GM12878 (cell line): Measurements from ENCODE around the gene BIK. TPM values are rescaled to one million over a fixed set of nuclear protein-coding genes. Genes with fewer than 3 reads are reported as not detected.

Experiments
- ATAC-seq: fragments of 200-7000 bp; cut with Tn5 transposase; 3 replicates; pipeline ENCODE4 v1.9.1; 2020; ENCODE audit warnings: mild to moderate bottlenecking, moderate library complexity
- BruUV-seq: library from RNA; stranded (reverse); fragments of 400-500 nt; replicated peaks from 2 replicates; lab custom pipeline; 2021; lab: Mats Ljungman, UMichigan
- CTCF ChIA-PET: fragments of 300-600 bp; sonication (Branson Sonifier 250); formaldehyde crosslinking; extraction: SDS; loops from one replicate; lab custom pipeline; 2021; ENCODE audit warnings: inconsistent platforms; lab: Yijun Ruan, JAX
- POLR2A ChIA-PET: fragments of 350-600 bp; formaldehyde crosslinking; extraction: SDS; loops from one replicate; lab custom pipeline; 2021; ENCODE audit warnings: inconsistent platforms; lab: Charles Lee
- RAD21 ChIA-PET: fragments of 300-600 bp; sonication (Branson Sonifier 250); formaldehyde crosslinking; loops from one replicate; lab custom pipeline; 2023; ENCODE audit warnings: antibody characterized with exemption; ENCODE audit not compliant: unreplicated experiment; lab: Charles Lee
- SMC1A ChIA-PET: fragments of 300-600 bp; sonication (Branson Sonifier 250); formaldehyde crosslinking; loops from one replicate; lab custom pipeline; 2023; ENCODE audit not compliant: unreplicated experiment, uncharacterized antibody; lab: Charles Lee
- DNase-seq: peaks from one replicate; pipeline ENCODE4 v3.0.0-alpha.2; 2011; ENCODE audit warnings: low read depth, low spot score
- FAIRE-seq: peaks from 3 replicates; lab custom pipeline; 2011; peaks lifted over from hg19 to GRCh38; lab: Jason Lieb, UNC
- H2AFZ ChIP-seq: 2 replicates; pipeline ENCODE4 v1.6.0; 2011; ENCODE audit warnings: low read depth, low read length, control low read depth; ENCODE audit not compliant: control insufficient read depth
- H3K27ac ChIP-seq: 2 replicates; pipeline ENCODE4 v1.5.1; 2011; ENCODE audit warnings: control low read depth; ENCODE audit not compliant: control insufficient read depth, insufficient read depth
- H3K27me3 ChIP-seq, 2 experiments: replicated peaks in 1 of 2; 2 replicates each; pipeline versions ENCODE4 v1.6.0 to v1.6.1; 2011; ENCODE audit warnings: low read length in 1 of 2; ENCODE audit not compliant: control insufficient read depth in 2 of 2, insufficient read depth in 2 of 2
- H3K36me3 ChIP-seq, 2 experiments: 2 replicates each; pipeline ENCODE4 v1.5.1; 2011; ENCODE audit warnings: low read length in 1 of 2; ENCODE audit not compliant: control insufficient read depth in 2 of 2, insufficient read depth in 2 of 2
- H3K4me1 ChIP-seq: 2 replicates; pipeline ENCODE4 v1.6.1; 2011; ENCODE audit warnings: mild to moderate bottlenecking, low read length, moderate library complexity, mixed read lengths; ENCODE audit not compliant: control insufficient read depth, insufficient read depth
- H3K4me2 ChIP-seq: 2 replicates; pipeline ENCODE4 v1.6.0; 2011; ENCODE audit warnings: control low read depth; ENCODE audit not compliant: control insufficient read depth, insufficient read depth
- H3K4me3 ChIP-seq: fragments of 200-600 bp; sonication (generic); 2 replicates; pipeline ENCODE4 v1.5.1; 2016
- H3K79me2 ChIP-seq: 2 replicates; pipeline ENCODE4 v1.6.0; 2011; ENCODE audit warnings: low read length; ENCODE audit not compliant: control insufficient read depth, insufficient read depth
- H3K9ac ChIP-seq: 2 replicates; pipeline ENCODE4 v1.8.0; 2011; ENCODE audit warnings: low read length, control low read depth, mixed read lengths; ENCODE audit not compliant: control insufficient read depth, insufficient read depth
- H3K9me3 ChIP-seq: replicated peaks from 3 replicates; pipeline ENCODE4 v1.5.1; 2011; ENCODE audit warnings: mild to moderate bottlenecking, low read length; ENCODE audit not compliant: control insufficient read depth, insufficient read depth
- H4K20me1 ChIP-seq: 2 replicates; pipeline ENCODE4 v1.6.0; 2011; ENCODE audit not compliant: control insufficient read depth, insufficient read depth
- ATF7 ChIP-seq: fragments of 450-650 bp; IDR thresholded peaks from 2 replicates; pipeline ENCODE4 v1.6.1; 2016; ENCODE audit warnings: low read depth, mild to moderate bottlenecking
- BCL3 ChIP-seq: IDR thresholded peaks from 2 replicates; pipeline ENCODE4 v1.6.1; 2011; ENCODE audit warnings: borderline replicate concordance, low read depth, mild to moderate bottlenecking, moderate library complexity, low read length; ENCODE audit not compliant: insufficient read depth, poor library complexity, severe bottlenecking
- DPF2 ChIP-seq: fragments of 450-650 bp; IDR thresholded peaks from 2 replicates; pipeline ENCODE4 v1.6.1; 2017; ENCODE audit warnings: mild to moderate bottlenecking
- HCFC1 ChIP-seq: fragments of 150-350 bp; IDR thresholded peaks from 2 replicates; pipeline ENCODE4 v1.6.1; 2014; ENCODE audit warnings: low read length
- IRF3 ChIP-seq: fragments of 450-650 bp; IDR thresholded peaks from 2 replicates; pipeline ENCODE4 v1.6.1; 2014; ENCODE audit warnings: mild to moderate bottlenecking
- KDM1A ChIP-seq: fragments of 200-600 bp; sonication (generic); IDR thresholded peaks from 2 replicates; pipeline ENCODE4 v1.6.1; 2016; ENCODE audit warnings: borderline replicate concordance
- MEF2A ChIP-seq: IDR thresholded peaks from 2 replicates; pipeline ENCODE4 v1.6.1; 2011; ENCODE audit warnings: low read depth, mild to moderate bottlenecking, low read length, moderate library complexity; ENCODE audit not compliant: insufficient read depth
- MLLT1 ChIP-seq: fragments of 450-650 bp; IDR thresholded peaks from 2 replicates; pipeline ENCODE4 v1.6.1; 2016; ENCODE audit warnings: mild to moderate bottlenecking
- PKNOX1 ChIP-seq: fragments of 450-650 bp; IDR thresholded peaks from 2 replicates; pipeline ENCODE4 v1.6.1; 2016; ENCODE audit warnings: mild to moderate bottlenecking
- RBBP5 ChIP-seq: fragments of 200-600 bp; sonication (generic); conservative IDR thresholded peaks from 2 replicates; pipeline ENCODE4 v1.6.1; 2016
- SIX5 ChIP-seq: IDR thresholded peaks from 2 replicates; pipeline ENCODE4 v1.6.1; 2011; ENCODE audit warnings: mild to moderate bottlenecking, low read depth, low read length, moderate library complexity; ENCODE audit not compliant: severe bottlenecking
- ZBTB4 ChIP-seq: fragments of 450-650 bp; formaldehyde crosslinking; IDR thresholded peaks from 2 replicates; pipeline ENCODE4 v1.4.0; 2022; ENCODE audit warnings: mild to moderate bottlenecking, moderate library complexity
- ZNF207 ChIP-seq: fragments of 450-650 bp; IDR thresholded peaks from 2 replicates; pipeline ENCODE4 v1.6.1; 2014; ENCODE audit warnings: antibody characterized with exemption, mild to moderate bottlenecking, borderline replicate concordance
- ZNF24 ChIP-seq: fragments of 450-650 bp; IDR thresholded peaks from 2 replicates; pipeline ENCODE4 v1.6.1; 2017; ENCODE audit warnings: antibody characterized with exemption, mild to moderate bottlenecking
- WGBS: methylation state at CpG from one replicate; pipeline ENCODE4 v1.1.6; 2016; ENCODE audit warnings: low lambda C conversion rate; ENCODE audit not compliant: insufficient replicate concordance, insufficient coverage; ENCODE audit errors: missing lambda C conversion rate; 5-methylcytosine and 5-hydroxymethylcytosine counted together
- in situ Hi-C: fragments of 300-500 bp; cut with MboI; formaldehyde crosslinking; loops from 9 replicates; pipeline ENCODE4 v1.14.3; 2018; ENCODE audit warnings: mixed read lengths
- intact Hi-C: fragments of 100-400 bp; cut with micrococcal nuclease; formaldehyde crosslinking; loops from one replicate; pipeline ENCODE4 v1.14.2; 2022; ENCODE audit not compliant: unreplicated experiment
- polyA plus RNA-seq, 11 experiments: library from polyadenylated mRNA; depleted of rRNA in 4 of 11; unstranded in 6 of 11; stranded (reverse) in 5 of 11; fragments of >200 nt; fragmentation: Nextera tagmentation in 4 of 11; fragmentation: Illumina TruSeq in 1 of 11; extraction: Ambion mirVana in 4 of 11; extraction: Trizol in 1 of 11; gene quantifications; 1 replicate in 1 of 11; 2 replicates in 10 of 11; pipeline versions ENCODE4 v1.2.1 to v1.2.3, GENCODE V29; 2011 to 2016; ENCODE audit warnings: inconsistent platforms in 2 of 11, missing spikeins in 2 of 11, low read depth in 1 of 11
- total RNA-seq, 4 experiments: library from RNA; depleted of rRNA in 3 of 4; stranded (reverse); fragments of >200 nt in 3 of 4; fragmentation: Illumina TruSeq in 1 of 4; extraction: Trizol in 1 of 4; gene quantifications; 2 replicates each; pipeline versions ENCODE4 v1.2.1 to v1.2.3, GENCODE V29; 2013 to 2021

Gene BIK
- total and polyA plus RNA-seq, 10 of the 15 experiments (the other 5 are each of a cell fraction or from before 2014, with no cell fraction given), result 0.33 to 9.8 (median 3.9) TPM

GRCh38 chr22:43094551-43094950 is 16.0 kb upstream of the BIK start:
- Histone ChIP-seq H3K27ac (no peak overlapping the region), H3K79me2 (no peaks in the 10 kb centered on the region), H3K9ac (no peak overlapping the region), H3K36me3 (no peaks in the 10 kb centered on the region), H4K20me1 (no peaks in the 10 kb centered on the region), H2AFZ (no peak overlapping the region), H3K4me1 (no peaks in the 10 kb centered on the region), H3K4me3 (no peak overlapping the region), H3K4me2 (no peak overlapping the region), H3K27me3 (no peaks in the 10 kb centered on the region), H3K9me3 (peaks cover 3% of the 10 kb centered on the region; the same call in 2 of the 3 replicates)
- DNase-seq (no peak), ATAC-seq (no peak), FAIRE-seq (no peak)
- RAD21 ChIA-PET, result no interaction called here
- POLR2A ChIA-PET, result no interaction called here
- SMC1A ChIA-PET, result no interaction called here
- TF ChIP-seq MLLT1, result no peak
- no peak for TF ChIP-seq BCL3
- no peak for TF ChIP-seq SIX5
- no peak for TF ChIP-seq PKNOX1
- TF ChIP-seq ZNF207, result no peak
- TF ChIP-seq IRF3, result no peak
- TF ChIP-seq HCFC1, result no peak
- TF ChIP-seq ZBTB4 (CRISPR knock-in tag), result no peak
- no peak for TF ChIP-seq ATF7
- no peak for TF ChIP-seq MEF2A
- TF ChIP-seq DPF2, result no peak
- TF ChIP-seq ZNF24, result no peak
- TF ChIP-seq KDM1A, result no peak
- TF ChIP-seq RBBP5, result no peak
- in situ Hi-C loops (no loop called here), intact Hi-C loops (loop anchor here (5.0 kb wide), 1 partner anchor 432 kb away; no protein-coding TSS in a partner anchor)
- WGBS, result 50% methylated on average over 4 of the region's 4 CpGs
- no TSS peak for BruUV-seq
- CTCF ChIA-PET, result no interaction called here
